Activated effector memory CD4-positive, alpha-beta T cell treated with Interleukin-2 at 50 U/mL for 16 hours (primary cell): Measurements from ENCODE around the gene STK40.

Source experiments
- DNase-seq: peaks from one replicate; pipeline ENCODE4 v3.0.0-alpha.2; 2020

STK40 gene

GRCh38 chr1:36306210-36306901, 79.4 kb downstream of the STK40 start, which contains the start of gene SH3D21:
Gene SH3D21 (plus strand): TSS chr1:36306368. CDS start chr1:36306421, 53 bp downstream.
- peak; percentile 33 for DNase-seq

GRCh38 chr1:36305915-36306209, 79.9 kb downstream of the STK40 start:
- DNase-seq = no peak

GRCh38 chr1:36304970-36305914, 80.5 kb downstream of the STK40 start:
- no peak for DNase-seq

GRCh38 chr1:36304521-36304920, 81.2 kb downstream of the STK40 start:
- DNase-seq = no peak

- no peak for DNase-seq
These were observed 81.9 kb downstream of the STK40 start for GRCh38 chr1:36303650-36304360.

GRCh38 chr1:36303244-36303643, 82.5 kb downstream of the STK40 start:
- DNase-seq = no peak

GRCh38 chr1:36301220-36301619, 84.5 kb downstream of the STK40 start:
- no peak for DNase-seq

GRCh38 chr1:36300526-36300925, 85.2 kb downstream of the STK40 start:
- no peak for DNase-seq

- no peak for DNase-seq
These were observed 87.1 kb downstream of the STK40 start for GRCh38 chr1:36298640-36299039.

GRCh38 chr1:36297062-36297461, 88.7 kb downstream of the STK40 start:
- DNase-seq = no peak

GRCh38 chr1:36295390-36295789, 90.3 kb downstream of the STK40 start:
- DNase-seq = no peak
